GM23338 (cell line): ENCODE measurements around the gene SP9. TPM values are rescaled to one million over a fixed set of nuclear protein-coding genes. Genes with fewer than 3 reads are reported as not detected.

ENCODE experiments used
- ATAC-seq: fragments of 200-7000 bp; cut with Tn5 transposase; 3 replicates; pipeline ENCODE4 v1.9.1; 2020
- DNase-seq: peaks from one replicate; pipeline ENCODE4 v3.0.0-alpha.2; 2015; ENCODE audit warnings: low spot score
- H2AFZ ChIP-seq: fragments of 200-600 bp; sonication (generic); 2 replicates; pipeline ENCODE4 v1.8.0; 2016; ENCODE audit warnings: antibody characterized with exemption, mild to moderate bottlenecking, moderate library complexity
- H3F3A ChIP-seq: fragments of 200-600 bp; sonication (generic); replicated peaks from 2 replicates; pipeline ENCODE4 v1.8.0; 2017; ENCODE audit warnings: antibody characterized with exemption, mixed run types, low read depth
- H3K27ac ChIP-seq: fragments of 200-600 bp; sonication (generic); 2 replicates; pipeline ENCODE4 v1.6.1; 2016; ENCODE audit warnings: low read depth
- H3K27me3 ChIP-seq: fragments of 200-600 bp; sonication (generic); 2 replicates; pipeline ENCODE4 v1.8.0; 2016; ENCODE audit warnings: mild to moderate bottlenecking, mixed run types, moderate library complexity; ENCODE audit not compliant: insufficient read depth
- H3K36me3 ChIP-seq: fragments of 200-600 bp; sonication (generic); 2 replicates; pipeline ENCODE4 v1.8.0; 2016; ENCODE audit warnings: mild to moderate bottlenecking; ENCODE audit not compliant: insufficient read depth
- H3K4me1 ChIP-seq: fragments of 200-600 bp; sonication (generic); 2 replicates; pipeline ENCODE4 v1.8.0; 2016; ENCODE audit warnings: mild to moderate bottlenecking, moderate library complexity; ENCODE audit not compliant: insufficient read depth
- H3K4me2 ChIP-seq: fragments of 200-600 bp; sonication (generic); 2 replicates; pipeline ENCODE4 v1.7.1; 2017; ENCODE audit warnings: mixed run types
- H3K4me3 ChIP-seq: fragments of 200-600 bp; sonication (generic); 2 replicates; pipeline ENCODE4 v1.6.1; 2016; ENCODE audit warnings: mixed run types
- H3K79me2 ChIP-seq: fragments of 200-600 bp; sonication (generic); replicated peaks from 2 replicates; pipeline ENCODE4 v1.8.0; 2017; ENCODE audit warnings: mild to moderate bottlenecking; ENCODE audit not compliant: insufficient read depth
- H3K9me2 ChIP-seq: fragments of 200-600 bp; sonication (generic); 2 replicates; pipeline ENCODE4 v1.8.0; 2017; ENCODE audit not compliant: insufficient read depth
- H4K20me1 ChIP-seq: fragments of 200-600 bp; sonication (generic); replicated peaks from 2 replicates; pipeline ENCODE4 v1.8.0; 2017; ENCODE audit warnings: mild to moderate bottlenecking; ENCODE audit not compliant: insufficient read depth
- H3K27ac Mint-ChIP-seq: 2 replicates; pipeline ENCODE4 v1.8.0; 2020; ENCODE audit warnings: inconsistent platforms, mild to moderate bottlenecking, moderate library complexity, mixed read lengths
- H3K27me3 Mint-ChIP-seq: 3 replicates; pipeline ENCODE4 v1.8.0; 2022; ENCODE audit warnings: low read depth, mild to moderate bottlenecking, moderate library complexity, mixed read lengths, inconsistent platforms; ENCODE audit not compliant: insufficient read depth, poor library complexity
- H3K36me3 Mint-ChIP-seq: 3 replicates; pipeline ENCODE4 v1.8.0; 2021; ENCODE audit warnings: low read depth, mild to moderate bottlenecking, inconsistent platforms, moderate library complexity, mixed read lengths
- H3K4me1 Mint-ChIP-seq: 3 replicates; pipeline ENCODE4 v1.8.0; 2020; ENCODE audit warnings: mild to moderate bottlenecking, inconsistent platforms, mixed read lengths
- H3K4me3 Mint-ChIP-seq: 3 replicates; pipeline ENCODE4 v1.8.0; 2021; ENCODE audit warnings: moderate library complexity, mild to moderate bottlenecking, inconsistent platforms, mixed read lengths
- H3K9me3 Mint-ChIP-seq: 3 replicates; pipeline ENCODE4 v1.8.0; 2020; ENCODE audit warnings: moderate library complexity, mild to moderate bottlenecking, inconsistent platforms, mixed read lengths
- CREB1 ChIP-seq: fragments of 250-450 bp; sonication (Bioruptor Pico); IDR thresholded peaks from 2 replicates; pipeline ENCODE4 v1.5.0; 2020; ENCODE audit warnings: low read depth, mild to moderate bottlenecking, moderate library complexity
- CTCF ChIP-seq, 2 experiments: fragments of 200-600 bp in 1 of 2; sonication (generic) in 1 of 2; conservative IDR thresholded peaks; 2 replicates each; pipeline versions ENCODE4 v1.5.1 to v1.6.1; 2016 to 2017; ENCODE audit warnings: antibody characterized with exemption in 2 of 2, low read depth in 2 of 2, mild to moderate bottlenecking in 2 of 2, moderate library complexity in 1 of 2
- ETS1 ChIP-seq: IDR thresholded peaks from 2 replicates; pipeline ENCODE4 v1.6.1; 2016; ENCODE audit warnings: antibody characterized with exemption
- NANOG ChIP-seq: IDR thresholded peaks from 2 replicates; pipeline ENCODE4 v1.6.1; 2016; ENCODE audit warnings: antibody characterized with exemption, borderline replicate concordance
- POLR2AphosphoS5 ChIP-seq: IDR thresholded peaks from 2 replicates; pipeline ENCODE4 v1.6.1; 2016; ENCODE audit warnings: antibody characterized with exemption, low read depth
- REST ChIP-seq: IDR thresholded peaks from one replicate; pipeline ENCODE4 v1.6.1; 2018; ENCODE audit warnings: antibody characterized with exemption; ENCODE audit not compliant: unreplicated experiment
- STAT1 ChIP-seq: IDR thresholded peaks from one replicate; pipeline ENCODE4 v1.6.1; 2016; ENCODE audit warnings: antibody characterized with exemption; ENCODE audit not compliant: unreplicated experiment
- ZNF114 ChIP-seq: fragments of 250-450 bp; sonication (Bioruptor Pico); IDR thresholded peaks from 2 replicates; pipeline ENCODE4 v1.5.0; 2020; ENCODE audit warnings: mild to moderate bottlenecking, moderate library complexity
- polyA plus RNA-seq: library from polyadenylated mRNA; unstranded; fragments of >200 nt; fragmentation: Nextera tagmentation; extraction: Ambion mirVana; gene quantifications from 2 replicates; pipeline ENCODE4 v1.2.1, GENCODE V29; 2016
- total RNA-seq: library from RNA; depleted of rRNA; stranded (reverse); fragments of >200 nt; shearing (Covaris generic); gene quantifications from 2 replicates; pipeline ENCODE4 v1.2.3, GENCODE V29; 2014

SP9 gene
- total and polyA plus RNA-seq, 2 experiments from 2014 or later: 0.49 TPM; not detected in 1

GRCh38 chr2:174350018-174350417, 15.3 kb downstream of the SP9 start:
- no peaks in the 10 kb centered on the region for H3K9me3 Mint-ChIP-seq
- H3K36me3 Mint-ChIP-seq: peaks cover 11% of the 10 kb centered on the region
- H2AFZ ChIP-seq: no peak overlapping the region
- H4K20me1 ChIP-seq: no peaks in the 10 kb centered on the region
- H3K4me3 ChIP-seq: no peak overlapping the region
- H3K27ac ChIP-seq: no peak overlapping the region
- H3K27me3 ChIP-seq: peaks cover 11% of the 10 kb centered on the region
- H3K4me1 Mint-ChIP-seq: peaks cover 11% of the 10 kb centered on the region
- H3K4me2 ChIP-seq: no peak overlapping the region
- TF ChIP-seq NANOG (no peak), CTCF (conservative IDR thresholded peaks at IDR 0.05; ENCODE audit: low read depth in 2 of 2) (peak; percentile 50 to 63)
- ATAC-seq: no peak
- H3F3A ChIP-seq: no peaks in the 10 kb centered on the region
- no peak overlapping the region for H3K4me3 Mint-ChIP-seq
- H3K9me2 ChIP-seq: no peaks in the 10 kb centered on the region
- no peaks in the 10 kb centered on the region for H3K36me3 ChIP-seq
- no peaks in the 10 kb centered on the region for H3K79me2 ChIP-seq
- H3K27ac Mint-ChIP-seq: no peak overlapping the region
- peaks cover 7% of the 10 kb centered on the region for H3K27me3 Mint-ChIP-seq
- H3K4me1 ChIP-seq: peaks cover 19% of the 10 kb centered on the region
- DNase-seq: peak; percentile 66

- Histone ChIP-seq H2AFZ (no peak overlapping the region), H3K4me1 (peaks cover 13% of the 10 kb centered on the region), H3K27me3 (peaks cover 5% of the 10 kb centered on the region), H4K20me1 (no peaks in the 10 kb centered on the region), H3K79me2 (no peaks in the 10 kb centered on the region), H3K4me3 (no peak overlapping the region), H3K4me2 (no peak overlapping the region), H3K9me2 (no peaks in the 10 kb centered on the region), H3K27ac (no peak overlapping the region), H3F3A (no peaks in the 10 kb centered on the region), H3K36me3 (no peaks in the 10 kb centered on the region)
- Mint-ChIP-seq H3K4me3 (no peak overlapping the region), H3K27ac (no peak overlapping the region), H3K9me3 (no peaks in the 10 kb centered on the region), H3K36me3 (peaks cover 11% of the 10 kb centered on the region), H3K4me1 (peaks cover 9% of the 10 kb centered on the region), H3K27me3 (peaks cover 3% of the 10 kb centered on the region)
- no peak for TF ChIP-seq STAT1
- no peak for TF ChIP-seq REST
- TF ChIP-seq ETS1: no peak
- TF ChIP-seq NANOG: no peak
- no peak for TF ChIP-seq ZNF114
- TF ChIP-seq POLR2AphosphoS5: no peak
- no peak for TF ChIP-seq CREB1
- DNase-seq: no peak
- no peak for ATAC-seq
Observed at GRCh38 chr2:174350593-174351181, 15.9 kb downstream of the SP9 start.
